Right lobe of liver (tissue), 4 donors: ENCODE measurements around the gene PLCL2.

Source experiments
- POLR2A ChIP-seq: fragments of 450-650 bp; IDR thresholded peaks from one replicate; pipeline ENCODE4 v1.6.1; 2017; ENCODE audit warnings: antibody characterized with exemption, mild to moderate bottlenecking
- TF ChIP-seq, protein P1 (sequence below), 4 donors: fragments of 200-600 bp in 3 of 4; fragments of 450-650 bp in 1 of 4; IDR thresholded peaks; one replicate each; pipeline versions ENCODE4 v1.5.1 to v1.8.0; 2016 to 2022; ENCODE audit warnings: antibody characterized with exemption in 4 of 4, mild to moderate bottlenecking in 2 of 4
- donor health status: DM: no; HTN: no; CAD: no.
- donor health status: DM: no; HTN: no; CAD: no.
- donor health status: DM: no; HTN: yes; CAD: no.

- TF ChIP-seq, protein P1, sequence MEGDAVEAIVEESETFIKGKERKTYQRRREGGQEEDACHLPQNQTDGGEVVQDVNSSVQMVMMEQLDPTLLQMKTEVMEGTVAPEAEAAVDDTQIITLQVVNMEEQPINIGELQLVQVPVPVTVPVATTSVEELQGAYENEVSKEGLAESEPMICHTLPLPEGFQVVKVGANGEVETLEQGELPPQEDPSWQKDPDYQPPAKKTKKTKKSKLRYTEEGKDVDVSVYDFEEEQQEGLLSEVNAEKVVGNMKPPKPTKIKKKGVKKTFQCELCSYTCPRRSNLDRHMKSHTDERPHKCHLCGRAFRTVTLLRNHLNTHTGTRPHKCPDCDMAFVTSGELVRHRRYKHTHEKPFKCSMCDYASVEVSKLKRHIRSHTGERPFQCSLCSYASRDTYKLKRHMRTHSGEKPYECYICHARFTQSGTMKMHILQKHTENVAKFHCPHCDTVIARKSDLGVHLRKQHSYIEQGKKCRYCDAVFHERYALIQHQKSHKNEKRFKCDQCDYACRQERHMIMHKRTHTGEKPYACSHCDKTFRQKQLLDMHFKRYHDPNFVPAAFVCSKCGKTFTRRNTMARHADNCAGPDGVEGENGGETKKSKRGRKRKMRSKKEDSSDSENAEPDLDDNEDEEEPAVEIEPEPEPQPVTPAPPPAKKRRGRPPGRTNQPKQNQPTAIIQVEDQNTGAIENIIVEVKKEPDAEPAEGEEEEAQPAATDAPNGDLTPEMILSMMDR (IDR thresholded peaks at IDR 0.05), result no peak
- TF ChIP-seq POLR2A, result no peak
These were observed 66.1 kb downstream of the PLCL2 start for GRCh38 chr3:16950845-16951244.
